SH-SY5Y (cell line): ENCODE data around the gene SERPINH1.

Experiments used
- GATA2 ChIP-seq: IDR thresholded peaks from 2 replicates; pipeline ENCODE4 v1.6.1; 2011; ENCODE audit warnings: mild to moderate bottlenecking, low read depth, low read length
- GATA3 ChIP-seq: IDR thresholded peaks from 2 replicates; pipeline ENCODE4 v1.6.1; 2011; ENCODE audit warnings: low read depth, mild to moderate bottlenecking, low read length, moderate library complexity

DNA sequence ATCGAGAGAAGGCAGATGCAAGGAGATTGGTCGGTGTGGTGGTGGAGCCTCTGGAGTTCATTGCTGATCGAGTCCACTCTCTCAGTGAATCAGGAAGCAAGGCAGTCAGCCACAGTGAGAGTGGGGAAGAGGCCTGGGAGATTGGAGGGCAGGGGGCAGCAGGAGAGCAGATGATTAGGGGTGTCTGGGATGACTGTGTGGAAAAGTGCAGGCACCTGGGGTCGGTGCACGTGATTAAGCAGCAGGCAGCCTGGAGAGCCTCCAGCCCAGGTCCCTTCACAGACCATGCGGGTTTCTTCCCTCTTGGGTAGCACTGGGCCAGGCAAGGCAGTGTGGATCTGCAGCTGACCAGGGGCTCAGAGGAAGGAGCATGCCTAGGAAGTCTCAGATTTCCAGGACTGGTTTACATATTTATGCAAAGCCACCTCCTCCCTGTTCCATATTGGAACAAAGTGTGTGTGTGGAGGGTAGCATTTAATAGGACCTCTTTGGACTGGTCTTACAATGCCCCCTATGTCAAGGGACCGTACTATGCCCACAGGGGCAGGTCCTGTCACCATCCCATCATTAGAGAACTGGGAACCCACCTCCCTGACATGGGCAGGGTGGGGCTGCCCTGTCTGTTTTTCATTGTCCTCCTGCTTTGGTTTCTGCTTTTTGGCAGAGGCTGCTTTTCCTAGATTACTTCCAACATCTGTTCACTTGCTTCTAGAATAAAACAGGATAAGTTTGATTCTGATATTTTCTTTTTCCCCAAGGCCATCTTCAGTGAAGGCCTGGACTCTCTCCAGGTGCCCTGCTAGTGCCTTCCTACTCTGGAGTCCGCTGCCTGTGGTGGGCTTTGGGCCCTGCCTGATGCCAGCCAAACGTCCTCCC lies 22.4 kb upstream of the SERPINH1 start:
- TF ChIP-seq GATA3, result no peak
- TF ChIP-seq GATA2, result no peak
